22Rv1 (cell line): ENCODE data around the gene SSBP2.

Experiments
- CTCF ChIP-seq: fragments of 450-650 bp; IDR thresholded peaks from 2 replicates; pipeline ENCODE4 v1.5.1; 2017; ENCODE audit warnings: mild to moderate bottlenecking
- ZFX ChIP-seq: fragments of 450-650 bp; IDR thresholded peaks from 2 replicates; pipeline ENCODE4 v1.6.1; 2017; ENCODE audit warnings: antibody characterized with exemption, borderline replicate concordance

DNA sequence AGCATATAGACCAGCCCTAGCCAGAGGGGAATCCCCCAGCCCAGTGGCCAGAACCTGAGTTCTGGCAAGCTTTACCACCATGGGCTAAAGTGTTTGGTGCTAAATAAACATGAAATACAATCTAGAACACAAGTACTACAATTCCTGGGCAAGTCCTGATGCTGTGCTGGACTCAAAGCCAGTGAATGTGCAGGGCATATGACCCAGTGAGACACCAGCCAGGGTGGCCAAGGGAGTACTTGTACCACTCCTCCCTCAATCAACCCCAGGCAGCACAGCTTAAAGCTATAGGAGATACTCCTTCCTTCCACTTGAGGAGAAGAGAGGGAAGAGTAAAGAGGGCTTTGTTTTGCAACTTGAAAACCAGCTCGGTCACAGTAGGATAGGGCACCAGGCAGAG is 63.6 kb downstream of the SSBP2 start:
- TF ChIP-seq CTCF: no peak
- no peak for TF ChIP-seq ZFX
